HEK293 (cell line): ENCODE measurements around the gene FOXP1.

Experiments
- BCL6B ChIP-seq: fragments of 450-650 bp; formaldehyde crosslinking; IDR thresholded peaks from 2 replicates; pipeline ENCODE4 v1.5.1; 2017; ENCODE audit warnings: missing biosample characterization, missing genetic modification characterization
- TSHZ1 ChIP-seq: fragments of 450-650 bp; formaldehyde crosslinking; IDR thresholded peaks from 2 replicates; pipeline ENCODE4 v1.5.1; 2016; ENCODE audit warnings: missing biosample characterization, missing genetic modification characterization, borderline replicate concordance
- ZBTB48 ChIP-seq: fragments of 450-650 bp; formaldehyde crosslinking; IDR thresholded peaks from 2 replicates; pipeline ENCODE4 v1.5.1; 2016; ENCODE audit warnings: missing biosample characterization, missing genetic modification characterization
- ZBTB6 ChIP-seq: fragments of 450-650 bp; formaldehyde crosslinking; IDR thresholded peaks from 2 replicates; pipeline ENCODE4 v1.5.1; 2017; ENCODE audit warnings: missing biosample characterization, missing genetic modification characterization
- ZFP3 ChIP-seq: fragments of 450-650 bp; formaldehyde crosslinking; IDR thresholded peaks from 2 replicates; pipeline ENCODE4 v1.5.1; 2016; ENCODE audit warnings: low read depth, missing biosample characterization, missing genetic modification characterization
- ZNF114 ChIP-seq: fragments of 450-650 bp; formaldehyde crosslinking; IDR thresholded peaks from 2 replicates; pipeline ENCODE4 v1.5.0; 2017; ENCODE audit warnings: missing biosample characterization, missing genetic modification characterization
- ZNF214 ChIP-seq: fragments of 450-650 bp; formaldehyde crosslinking; IDR thresholded peaks from 2 replicates; pipeline ENCODE4 v1.5.1; 2017; ENCODE audit warnings: missing biosample characterization, mild to moderate bottlenecking, missing genetic modification characterization, borderline replicate concordance
- ZNF221 ChIP-seq: fragments of 450-650 bp; formaldehyde crosslinking; IDR thresholded peaks from 2 replicates; pipeline ENCODE4 v1.5.1; 2017; ENCODE audit warnings: missing biosample characterization, missing genetic modification characterization, borderline replicate concordance
- ZNF239 ChIP-seq: fragments of 450-650 bp; formaldehyde crosslinking; IDR thresholded peaks from 2 replicates; pipeline ENCODE4 v1.5.1; 2016; ENCODE audit warnings: missing biosample characterization, missing genetic modification characterization
- ZNF311 ChIP-seq: fragments of 450-650 bp; formaldehyde crosslinking; IDR thresholded peaks from 2 replicates; pipeline ENCODE4 v1.5.1; 2017; ENCODE audit warnings: missing biosample characterization, missing genetic modification characterization, borderline replicate concordance
- ZNF514 ChIP-seq: fragments of 450-650 bp; formaldehyde crosslinking; IDR thresholded peaks from 2 replicates; pipeline ENCODE4 v1.5.1; 2016; ENCODE audit warnings: missing biosample characterization, missing genetic modification characterization
- ZSCAN23 ChIP-seq: fragments of 450-650 bp; formaldehyde crosslinking; IDR thresholded peaks from 2 replicates; pipeline ENCODE4 v1.5.1; 2016; ENCODE audit warnings: missing biosample characterization, missing genetic modification characterization
- ZSCAN30 ChIP-seq: fragments of 450-650 bp; IDR thresholded peaks from 2 replicates; pipeline ENCODE4 v1.5.1; 2018; ENCODE audit warnings: missing biosample characterization, mild to moderate bottlenecking, missing genetic modification characterization, moderate library complexity

DNA sequence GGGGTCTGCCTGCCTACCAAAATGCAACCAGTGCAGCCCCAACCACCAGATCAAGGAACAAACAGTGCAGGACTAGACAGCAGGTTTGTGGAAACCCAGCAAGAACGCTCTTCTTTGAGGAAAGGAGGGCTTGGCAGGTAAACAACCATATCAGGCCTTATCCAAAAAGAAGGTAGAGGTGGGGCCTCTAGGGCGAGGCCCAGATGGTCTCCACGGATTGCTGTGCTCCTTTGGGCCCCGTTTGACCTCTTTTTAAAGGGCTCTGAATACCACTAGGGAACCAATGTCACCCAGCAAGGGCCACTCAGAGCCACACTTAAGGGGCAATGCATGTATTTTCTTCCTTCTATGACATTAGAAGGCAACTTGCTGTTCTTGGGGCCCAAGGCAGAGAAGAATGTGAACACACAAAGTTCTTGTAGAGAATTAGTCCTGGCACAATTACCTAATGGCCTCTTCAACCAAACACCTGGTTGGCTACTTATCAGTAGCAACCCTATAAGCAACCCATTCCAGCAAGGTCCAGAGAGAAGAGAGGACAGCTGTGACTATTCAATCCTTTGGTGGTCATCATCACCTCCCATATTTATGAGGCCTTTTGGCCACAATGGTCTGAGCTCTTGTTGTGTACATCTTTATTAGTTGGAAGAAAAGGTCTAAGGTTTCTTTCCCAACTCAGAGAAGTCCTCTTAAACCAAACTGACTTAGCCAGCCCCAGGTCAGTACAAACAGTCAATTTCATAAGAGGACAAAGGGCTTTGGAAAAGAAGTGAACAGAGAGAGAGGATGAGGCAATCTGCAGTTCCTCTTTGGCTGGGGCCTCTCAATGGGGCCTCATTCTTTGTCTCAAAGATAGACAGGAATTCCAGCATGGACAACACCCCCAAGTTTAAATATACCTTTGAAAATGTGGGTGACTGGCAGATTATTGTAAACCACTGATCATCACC lies 36.0 kb downstream of the FOXP1 start:
- TF ChIP-seq ZBTB6 (no peak), ZBTB48 (no peak), ZFP3 (tag by site-specific recombination) (no peak), ZNF114 (no peak), TSHZ1 (tag by site-specific recombination) (no peak), ZSCAN30 (tag by site-specific recombination) (no peak), ZSCAN23 (no peak), ZNF514 (tag by site-specific recombination) (no peak), ZNF214 (no peak), BCL6B (no peak), ZNF239 (tag by site-specific recombination) (no peak), ZNF221 (tag by site-specific recombination) (no peak), ZNF311 (tag by site-specific recombination) (no peak)
